Measurements from ENCODE around the gene SFXN4. TPM values are rescaled to one million over a fixed set of nuclear protein-coding genes. Genes with fewer than 3 reads are reported as not detected.

The SFXN4 gene
- total RNA-seq, 1 experiment from 2014 or later, result 21.9 TPM

DNA sequence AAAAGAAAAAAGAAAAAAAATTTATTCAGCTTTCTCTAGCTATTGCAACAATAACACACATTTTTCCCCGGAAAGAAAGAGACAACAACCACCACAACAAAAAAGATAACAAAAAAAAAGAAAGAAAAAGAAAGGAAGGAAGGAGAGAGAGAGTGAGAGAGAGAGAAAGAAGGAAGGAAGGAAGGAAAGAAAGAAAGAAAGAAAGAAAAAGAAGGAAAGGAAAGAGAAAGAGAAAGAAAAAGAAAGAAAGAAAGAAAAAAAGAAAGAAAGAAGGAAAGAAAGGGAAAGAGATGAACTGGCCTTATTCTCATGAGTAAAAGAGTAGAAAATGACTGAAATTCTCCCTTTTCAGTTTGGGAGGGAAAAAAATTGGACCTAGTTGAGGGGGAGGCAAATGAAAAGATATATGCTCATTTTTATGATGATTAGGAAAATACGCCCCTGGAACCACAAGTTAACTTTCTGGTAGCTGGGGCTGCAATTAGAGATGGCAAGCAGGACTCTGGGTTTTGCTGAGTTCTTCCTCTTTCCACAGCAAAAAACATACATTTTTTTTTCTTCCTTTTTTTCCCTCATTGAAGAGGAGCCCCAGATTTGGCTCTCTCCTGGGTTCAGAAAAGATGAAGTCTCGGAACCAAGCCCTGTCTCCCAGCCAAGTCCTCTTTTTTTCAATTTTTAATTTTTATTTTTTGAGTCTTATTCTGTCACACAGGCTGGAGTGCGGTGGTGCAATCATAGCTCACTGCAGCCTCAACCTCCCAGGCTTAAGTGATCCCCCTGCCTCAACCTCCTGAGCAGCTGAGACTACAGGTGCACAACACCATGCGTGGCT, 25.7 kb upstream of the SFXN4 start:
- Histone ChIP-seq H2BK12ac (ENCODE audit: insufficient read length, low read depth, low read length) (no peak overlapping the region), H4K8ac (replicated peaks; ENCODE audit: insufficient read length, low read depth, low read length) (no peak overlapping the region), H3K4ac (ENCODE audit: low read depth, low read length) (no peak overlapping the region), H2BK120ac (ENCODE audit: low read depth, low read length, poor library complexity, severe bottlenecking) (no peak overlapping the region), H3T11ph (ENCODE audit: low read length) (no peak overlapping the region), H3K4me2 (ENCODE audit: insufficient read depth, insufficient read length, low read length) (no peak overlapping the region), H2AK5ac (ENCODE audit: insufficient read length, low read length) (no peak overlapping the region), H3K18ac (ENCODE audit: insufficient read length, low read depth, low read length) (no peak overlapping the region), H3K9ac (ENCODE audit: extremely low read depth, insufficient read length, low read length) (no peak overlapping the region), H4K5ac (ENCODE audit: insufficient read length, low read depth, low read length) (no peak overlapping the region), H2AFZ (ENCODE audit: low read length) (no peak overlapping the region), H2BK5ac (ENCODE audit: insufficient read length, low read length) (no peak overlapping the region), H2BK20ac (ENCODE audit: low read depth, low read length, poor library complexity, severe bottlenecking) (no peak overlapping the region), H3K27ac (ENCODE audit: insufficient read length, low read depth, low read length) (no peak overlapping the region), H3K14ac (ENCODE audit: insufficient read depth, low read length) (no peak overlapping the region), H3K23ac (ENCODE audit: insufficient read length, low read depth, low read length) (no peak overlapping the region), H2BK15ac (ENCODE audit: low read depth, low read length) (no peak overlapping the region), H3K9me3 (ENCODE audit: control insufficient read depth, low read depth, low read length) (no peaks in the 10 kb centered on the region), H3K79me2 (ENCODE audit: insufficient read depth, low read length) (no peaks in the 10 kb centered on the region), H3K56ac (ENCODE audit: insufficient read length, low read depth, low read length) (no peak overlapping the region), H3K4me1 (ENCODE audit: insufficient read depth, low read length) (no peaks in the 10 kb centered on the region), H3K79me1 (ENCODE audit: insufficient read depth, low read depth, low read length, poor library complexity, severe bottlenecking) (no peaks in the 10 kb centered on the region), H3K23me2 (ENCODE audit: insufficient read length, low read depth, low read length, poor library complexity, severe bottlenecking) (no peaks in the 10 kb centered on the region), H4K20me1 (ENCODE audit: control insufficient read depth, insufficient read depth, insufficient read length) (no peaks in the 10 kb centered on the region), H3K27me3 (ENCODE audit: insufficient read depth, low read length) (no peaks in the 10 kb centered on the region; the same call in 1 of the 2 replicates), H4K91ac (ENCODE audit: insufficient read length, low read depth, low read length) (no peak overlapping the region)
- H3K4me1 Mint-ChIP-seq, result peaks cover 2 to 7% of the 10 kb centered on the region in 2 experiments; a peak in 2 of 4 replicates
- H3K36me3 Mint-ChIP-seq (ENCODE audit: insufficient read depth in 1 of 3, low read depth in 3 of 3), result no peaks in the 10 kb centered on the region
- TF ChIP-seq, protein P1, sequence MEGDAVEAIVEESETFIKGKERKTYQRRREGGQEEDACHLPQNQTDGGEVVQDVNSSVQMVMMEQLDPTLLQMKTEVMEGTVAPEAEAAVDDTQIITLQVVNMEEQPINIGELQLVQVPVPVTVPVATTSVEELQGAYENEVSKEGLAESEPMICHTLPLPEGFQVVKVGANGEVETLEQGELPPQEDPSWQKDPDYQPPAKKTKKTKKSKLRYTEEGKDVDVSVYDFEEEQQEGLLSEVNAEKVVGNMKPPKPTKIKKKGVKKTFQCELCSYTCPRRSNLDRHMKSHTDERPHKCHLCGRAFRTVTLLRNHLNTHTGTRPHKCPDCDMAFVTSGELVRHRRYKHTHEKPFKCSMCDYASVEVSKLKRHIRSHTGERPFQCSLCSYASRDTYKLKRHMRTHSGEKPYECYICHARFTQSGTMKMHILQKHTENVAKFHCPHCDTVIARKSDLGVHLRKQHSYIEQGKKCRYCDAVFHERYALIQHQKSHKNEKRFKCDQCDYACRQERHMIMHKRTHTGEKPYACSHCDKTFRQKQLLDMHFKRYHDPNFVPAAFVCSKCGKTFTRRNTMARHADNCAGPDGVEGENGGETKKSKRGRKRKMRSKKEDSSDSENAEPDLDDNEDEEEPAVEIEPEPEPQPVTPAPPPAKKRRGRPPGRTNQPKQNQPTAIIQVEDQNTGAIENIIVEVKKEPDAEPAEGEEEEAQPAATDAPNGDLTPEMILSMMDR (conservative IDR thresholded peaks at IDR 0.05), result no peak
- no peak for DNase-seq
- peaks cover 14% of the 10 kb centered on the region for H3K27me3 Mint-ChIP-seq (ENCODE audit: low read depth)
- no peak overlapping the region for H3K4me3 Mint-ChIP-seq
- no peaks in the 10 kb centered on the region for H3K9me3 Mint-ChIP-seq
- no CpG with 5 or more reads among the region's 5 CpGs for WGBS (ENCODE audit: extremely low coverage, insufficient read length, low lambda C conversion rate)
- no peak overlapping the region for H3K27ac Mint-ChIP-seq

Measured in H9 (cell line).